ENCODE data around the gene DNAH7.

GRCh38 chr2:195694553-195694952 is 374.1 kb downstream of the DNAH7 start:
- TF ChIP-seq YY1 (IDR thresholded peaks at IDR 0.05; ENCODE audit: insufficient read depth, insufficient read length) (no peak), ZNF274 (IDR thresholded peaks at IDR 0.05; ENCODE audit: low read depth, low read length) (no peak)

Measured in NT2/D1 (cell line).